ENCODE measurements around the gene CADPS.

GRCh38 chr3:62482961-62483360 is 392.3 kb downstream of the CADPS start:
- TF ChIP-seq EZH2 (IDR thresholded peaks at IDR 0.05; ENCODE audit: borderline replicate concordance, low read depth, low read length, poor library complexity, severe bottlenecking) (no peak), CTCF (conservative IDR thresholded peaks at IDR 0.05; ENCODE audit: low read depth, low read length) (no peak)

Data from A673 (cell line).